H9 (cell line): ENCODE measurements around the gene WFS1. TPM values are rescaled to one million over a fixed set of nuclear protein-coding genes. Genes with fewer than 3 reads are reported as not detected.

Experiments
- DNase-seq: peaks from one replicate; pipeline ENCODE4 v3.0.0-alpha.2; 2017
- H2AFZ ChIP-seq: one replicate; pipeline ENCODE4 v1.6.1; 2013; ENCODE audit warnings: mild to moderate bottlenecking, low read length, control low read depth, moderate library complexity
- H2AK5ac ChIP-seq: 2 replicates; pipeline ENCODE4 v1.6.1; 2013; ENCODE audit warnings: low read length, control low read depth, mixed read lengths; ENCODE audit not compliant: insufficient read length
- H2BK120ac ChIP-seq: one replicate; pipeline ENCODE4 v1.6.1; 2013; ENCODE audit warnings: low read depth, mild to moderate bottlenecking, low read length, control low read depth, inconsistent platforms; ENCODE audit not compliant: poor library complexity, severe bottlenecking
- H2BK12ac ChIP-seq: 2 replicates; pipeline ENCODE4 v1.6.1; 2013; ENCODE audit warnings: low read length, control low read depth, mixed read lengths, low read depth; ENCODE audit not compliant: insufficient read length
- H2BK15ac ChIP-seq: 2 replicates; pipeline ENCODE4 v1.6.1; 2013; ENCODE audit warnings: low read depth, low read length, control low read depth
- H2BK20ac ChIP-seq: one replicate; pipeline ENCODE4 v1.6.1; 2013; ENCODE audit warnings: low read depth, mild to moderate bottlenecking, low read length, control low read depth, inconsistent platforms; ENCODE audit not compliant: poor library complexity, severe bottlenecking
- H2BK5ac ChIP-seq: 2 replicates; pipeline ENCODE4 v1.6.1; 2013; ENCODE audit warnings: low read length, control low read depth, mixed read lengths; ENCODE audit not compliant: insufficient read length
- H3K14ac ChIP-seq: 2 replicates; pipeline ENCODE4 v1.6.1; 2013; ENCODE audit warnings: low read length, control low read depth; ENCODE audit not compliant: insufficient read depth
- H3K18ac ChIP-seq: 2 replicates; pipeline ENCODE4 v1.6.1; 2013; ENCODE audit warnings: low read depth, mild to moderate bottlenecking, mixed read lengths, low read length, control low read depth; ENCODE audit not compliant: insufficient read length
- H3K23ac ChIP-seq: 2 replicates; pipeline ENCODE4 v1.6.1; 2013; ENCODE audit warnings: low read length, control low read depth, mixed read lengths, low read depth; ENCODE audit not compliant: insufficient read length
- H3K23me2 ChIP-seq: 2 replicates; pipeline ENCODE4 v1.6.1; 2013; ENCODE audit warnings: low read depth, mild to moderate bottlenecking, mixed read lengths, low read length, control low read depth; ENCODE audit not compliant: insufficient read length, poor library complexity, severe bottlenecking
- H3K27ac ChIP-seq: 2 replicates; pipeline ENCODE4 v1.5.1; 2013; ENCODE audit warnings: low read length, control low read depth, mixed read lengths, low read depth; ENCODE audit not compliant: insufficient read length
- H3K27me3 ChIP-seq: 2 replicates; pipeline ENCODE4 v1.6.1; 2013; ENCODE audit warnings: low read length, control low read depth, inconsistent platforms; ENCODE audit not compliant: insufficient read depth
- H3K4ac ChIP-seq: 2 replicates; pipeline ENCODE4 v1.6.1; 2013; ENCODE audit warnings: low read depth, mild to moderate bottlenecking, control low read depth, inconsistent platforms, low read length, moderate library complexity
- H3K4me1 ChIP-seq: 2 replicates; pipeline ENCODE4 v1.6.1; 2013; ENCODE audit warnings: low read length, control low read depth, inconsistent platforms; ENCODE audit not compliant: insufficient read depth
- H3K4me2 ChIP-seq: 2 replicates; pipeline ENCODE4 v1.6.1; 2013; ENCODE audit warnings: low read length, control low read depth, mixed read lengths; ENCODE audit not compliant: insufficient read length, insufficient read depth
- H3K56ac ChIP-seq: 2 replicates; pipeline ENCODE4 v1.6.1; 2013; ENCODE audit warnings: low read depth, mild to moderate bottlenecking, mixed read lengths, low read length, control low read depth; ENCODE audit not compliant: insufficient read length
- H3K79me1 ChIP-seq: 2 replicates; pipeline ENCODE4 v1.6.1; 2013; ENCODE audit warnings: low read depth, mild to moderate bottlenecking, moderate library complexity, low read length, control low read depth, inconsistent platforms; ENCODE audit not compliant: insufficient read depth, poor library complexity, severe bottlenecking
- H3K79me2 ChIP-seq: 2 replicates; pipeline ENCODE4 v1.6.1; 2013; ENCODE audit warnings: low read length, control low read depth, inconsistent platforms; ENCODE audit not compliant: insufficient read depth
- H3K9ac ChIP-seq: 2 replicates; pipeline ENCODE4 v1.6.1; 2013; ENCODE audit warnings: low read length, control low read depth, mixed read lengths; ENCODE audit not compliant: insufficient read length; ENCODE audit errors: extremely low read depth
- H3K9me3 ChIP-seq: one replicate; pipeline ENCODE4 v1.6.1; 2013; ENCODE audit warnings: low read depth, low read length, inconsistent platforms; ENCODE audit not compliant: control insufficient read depth
- H3T11ph ChIP-seq: one replicate; pipeline ENCODE4 v1.6.1; 2013; ENCODE audit warnings: mild to moderate bottlenecking, low read length, control low read depth, inconsistent platforms
- H4K20me1 ChIP-seq: one replicate; pipeline ENCODE4 v1.6.1; 2013; ENCODE audit not compliant: control insufficient read depth, insufficient read length, insufficient read depth
- H4K5ac ChIP-seq: 2 replicates; pipeline ENCODE4 v1.6.1; 2013; ENCODE audit warnings: low read depth, mild to moderate bottlenecking, mixed read lengths, low read length, control low read depth; ENCODE audit not compliant: insufficient read length
- H4K8ac ChIP-seq: replicated peaks from 2 replicates; pipeline ENCODE4 v1.6.1; 2013; ENCODE audit warnings: low read length, control low read depth, mixed read lengths, low read depth; ENCODE audit not compliant: insufficient read length
- H4K91ac ChIP-seq: 2 replicates; pipeline ENCODE4 v1.6.1; 2013; ENCODE audit warnings: low read depth, mild to moderate bottlenecking, moderate library complexity, mixed read lengths, low read length, control low read depth; ENCODE audit not compliant: insufficient read length
- H3K27ac Mint-ChIP-seq, 3 experiments: 2 replicates in 2 of 3; 3 replicates in 1 of 3; pipeline ENCODE4 v1.8.0; 2020 to 2021; ENCODE audit warnings: mixed read lengths in 3 of 3, mild to moderate bottlenecking in 1 of 3, moderate library complexity in 1 of 3
- H3K27me3 Mint-ChIP-seq: 2 replicates; pipeline ENCODE4 v1.8.0; 2021; ENCODE audit warnings: low read depth, mild to moderate bottlenecking, moderate library complexity, mixed read lengths
- H3K36me3 Mint-ChIP-seq, 3 experiments: 2 replicates in 2 of 3; 3 replicates in 1 of 3; pipeline ENCODE4 v1.8.0; 2020 to 2021; ENCODE audit warnings: low read depth in 3 of 3, mixed read lengths in 3 of 3; ENCODE audit not compliant: insufficient read depth in 1 of 3
- H3K4me1 Mint-ChIP-seq, 2 experiments: 2 replicates each; pipeline ENCODE4 v1.8.0; 2020; ENCODE audit warnings: mixed read lengths in 2 of 2
- H3K4me3 Mint-ChIP-seq, 2 experiments: 2 replicates in 1 of 2; 3 replicates in 1 of 2; pipeline ENCODE4 v1.8.0; 2020 to 2021; ENCODE audit warnings: mild to moderate bottlenecking in 2 of 2, mixed read lengths in 2 of 2, moderate library complexity in 1 of 2
- H3K9me3 Mint-ChIP-seq, 2 experiments: 2 replicates in 1 of 2; 3 replicates in 1 of 2; pipeline ENCODE4 v1.8.0; 2020; ENCODE audit warnings: mild to moderate bottlenecking in 2 of 2, mixed read lengths in 2 of 2, moderate library complexity in 1 of 2
- CTCF ChIP-seq: fragments of 200-600 bp; sonication (generic); conservative IDR thresholded peaks from 3 replicates; pipeline ENCODE4 v1.8.0; 2021; ENCODE audit warnings: antibody characterized with exemption, mild to moderate bottlenecking
- WGBS: extraction: QIAGEN DNeasy Blood & Tissue Kit; methylation state at CpG from one replicate; pipeline ENCODE4 v1.1.7; 2013; ENCODE audit warnings: missing lambda C conversion rate, low lambda C conversion rate, mixed read lengths; ENCODE audit not compliant: insufficient read length; ENCODE audit errors: extremely low coverage; 5-methylcytosine and 5-hydroxymethylcytosine counted together
- total RNA-seq: library from RNA; stranded (reverse); gene quantifications from 2 replicates; pipeline ENCODE4 v1.2.1, GENCODE V29; 2021

WFS1 gene
- total RNA-seq, 1 experiment from 2014 or later: 18.9 TPM

- Histone ChIP-seq H3K27me3 (no peaks in the 10 kb centered on the region), H2BK5ac (no peak overlapping the region), H3K9me3 (no peaks in the 10 kb centered on the region), H2AK5ac (no peak overlapping the region), H4K8ac (no peak overlapping the region), H4K20me1 (no peaks in the 10 kb centered on the region), H3K4ac (no peak overlapping the region), H4K5ac (no peak overlapping the region), H3K56ac (no peak overlapping the region), H3K4me2 (no peak overlapping the region), H2BK12ac (no peak overlapping the region), H3K23me2 (no peaks in the 10 kb centered on the region), H3T11ph (no peak overlapping the region), H3K23ac (no peak overlapping the region), H3K79me1 (no peaks in the 10 kb centered on the region), H4K91ac (no peak overlapping the region), H2BK120ac (no peak overlapping the region), H2BK15ac (no peak overlapping the region), H3K79me2 (no peaks in the 10 kb centered on the region), H2AFZ (no peak overlapping the region), H3K14ac (no peak overlapping the region), H3K27ac (no peak overlapping the region), H3K4me1 (no peaks in the 10 kb centered on the region), H3K9ac (no peak overlapping the region), H2BK20ac (no peak overlapping the region), H3K18ac (no peak overlapping the region)
- WGBS: no CpG with 5 or more reads among the region's 8 CpGs
- Mint-ChIP-seq H3K27ac (no peak overlapping the region), H3K4me3 (0 out of 5 replicates have a peak overlapping the region, but pooled peaks of 1 of the 2 experiments have one; percentile 9), H3K27me3 (peaks cover 3% of the 10 kb centered on the region), H3K36me3 (peaks cover 2 to 16% (median 4%) of the 10 kb centered on the region in 3 experiments; a peak in 6 of 7 replicates), H3K4me1 (peaks cover 5 to 7% of the 10 kb centered on the region in 2 experiments; a peak in 2 of 4 replicates), H3K9me3 (peaks cover 10 to 27% of the 10 kb centered on the region in 2 experiments)
- peak; percentile 60 for DNase-seq
- TF ChIP-seq CTCF: peak; percentile 81
These were observed 61.4 kb downstream of the WFS1 start for GRCh38 chr4:6331018-6331417.
